Right ventricle myocardium superior (tissue), 1 donor: Measurements from ENCODE around the gene IVNS1ABP. TPM values are rescaled to one million over a fixed set of nuclear protein-coding genes. Genes with fewer than 3 reads are reported as not detected.
"Not testable (repeated sequence)": the region's sequence is repeated elsewhere in the genome, so short reads cannot be mapped to it uniquely, and the experiment has no call there.

Experiments used
- ATAC-seq: fragments of 200-7000 bp; cut with Tn5 transposase; one replicate; pipeline ENCODE4 v1.9.1; 2020; ENCODE audit warnings: mild to moderate bottlenecking; ENCODE audit not compliant: poor library complexity
- DNase-seq: peaks from one replicate; pipeline ENCODE4 v3.0.0-alpha.2; 2020
- intact Hi-C: fragments of 100-400 bp; cut with DNase I; formaldehyde crosslinking; loops from one replicate; pipeline ENCODE4 v1.11.2; 2022
- total RNA-seq: library from RNA; stranded (reverse); fragmentation: NEBNext Ultra II Directional; extraction: Animal tissue kit (Norgen Biotek cat#: 25700); gene quantifications from one replicate; pipeline ENCODE4 v1.2.1, GENCODE V29; 2021
- donor health status: DM: no; HTN: yes; CAD: no; lungs with severe emphysema.

The IVNS1ABP gene
- total RNA-seq, 1 donor from 2014 or later = 58.4 TPM

- no peak for DNase-seq
- ATAC-seq = no peak
- intact Hi-C loops = no loop called here
Measured at GRCh38 chr1:185267301-185267700, 49.7 kb downstream of the IVNS1ABP start.

- intact Hi-C loops = no loop called here
- ATAC-seq (no peak), DNase-seq (no peak)
Measured at GRCh38 chr1:185265314-185265713, 51.7 kb downstream of the IVNS1ABP start.

- no peak for DNase-seq
- intact Hi-C loops = no loop called here
- no peak for ATAC-seq
Measured at GRCh38 chr1:185263780-185264179, 53.3 kb downstream of the IVNS1ABP start.

GRCh38 chr1:185263292-185263691 is 53.8 kb downstream of the IVNS1ABP start:
- ATAC-seq = no peak
- DNase-seq = no peak
- intact Hi-C loops = no loop called here

- no peak for ATAC-seq
- no peak for DNase-seq
- intact Hi-C loops = no loop called here
Measured at GRCh38 chr1:185262151-185262550, 54.9 kb downstream of the IVNS1ABP start.

GRCh38 chr1:185260611-185261010 is 56.4 kb downstream of the IVNS1ABP start:
- ATAC-seq = no peak
- intact Hi-C loops = no loop called here

GRCh38 chr1:185258676-185259075 is 58.4 kb downstream of the IVNS1ABP start:
- DNase-seq = no peak
- intact Hi-C loops = no loop called here
- ATAC-seq = no peak

More at GRCh38 chr1:185260611-185261010, 56.4 kb downstream of the IVNS1ABP start:
- no peak for DNase-seq

- intact Hi-C loops = no loop called here
- ATAC-seq = no peak
- DNase-seq = no peak
Measured at GRCh38 chr1:185257950-185258208, 59.2 kb downstream of the IVNS1ABP start.

- ATAC-seq, DNase-seq, intact Hi-C loops: not testable (repeated sequence)
Measured at GRCh38 chr1:185257116-185257949, 59.7 kb downstream of the IVNS1ABP start.

GRCh38 chr1:185255595-185255994 is 61.4 kb downstream of the IVNS1ABP start:
- intact Hi-C loops, ATAC-seq: not testable (repeated sequence)

GRCh38 chr1:185252404-185252803 is 64.6 kb downstream of the IVNS1ABP start:
- DNase-seq, intact Hi-C loops, ATAC-seq: not testable (repeated sequence)

More at GRCh38 chr1:185255595-185255994, 61.4 kb downstream of the IVNS1ABP start:
- not testable (repeated sequence) for DNase-seq

- DNase-seq, ATAC-seq, intact Hi-C loops: not testable (repeated sequence)
Measured at GRCh38 chr1:185251928-185252327, 65.1 kb downstream of the IVNS1ABP start.

GRCh38 chr1:185250063-185250462 is 67.0 kb downstream of the IVNS1ABP start:
- intact Hi-C loops = no loop called here
- no peak for ATAC-seq
- no peak for DNase-seq

GRCh38 chr1:185249563-185249962 is 67.5 kb downstream of the IVNS1ABP start:
- intact Hi-C loops = no loop called here
- ATAC-seq (no peak), DNase-seq (no peak)

Other genes starting within 250 kb of the IVNS1ABP start
- 25.6 TPM for gene TRMT1L, start 160.3 kb downstream of the IVNS1ABP start, total RNA-seq
- gene SWT1, start 160.1 kb downstream of the IVNS1ABP start, total RNA-seq = 6.1 TPM